GM21360 (cell line): ENCODE results near the gene CAPN13.

Experiments used
- ATAC-seq: cut with Tn5 transposase; IDR thresholded peaks from one replicate; pipeline ENCODE4 v1.9.1; 2021; ENCODE audit warnings: mild to moderate bottlenecking, moderate library complexity; ENCODE audit not compliant: unreplicated experiment

Gene CAPN13

DNA sequence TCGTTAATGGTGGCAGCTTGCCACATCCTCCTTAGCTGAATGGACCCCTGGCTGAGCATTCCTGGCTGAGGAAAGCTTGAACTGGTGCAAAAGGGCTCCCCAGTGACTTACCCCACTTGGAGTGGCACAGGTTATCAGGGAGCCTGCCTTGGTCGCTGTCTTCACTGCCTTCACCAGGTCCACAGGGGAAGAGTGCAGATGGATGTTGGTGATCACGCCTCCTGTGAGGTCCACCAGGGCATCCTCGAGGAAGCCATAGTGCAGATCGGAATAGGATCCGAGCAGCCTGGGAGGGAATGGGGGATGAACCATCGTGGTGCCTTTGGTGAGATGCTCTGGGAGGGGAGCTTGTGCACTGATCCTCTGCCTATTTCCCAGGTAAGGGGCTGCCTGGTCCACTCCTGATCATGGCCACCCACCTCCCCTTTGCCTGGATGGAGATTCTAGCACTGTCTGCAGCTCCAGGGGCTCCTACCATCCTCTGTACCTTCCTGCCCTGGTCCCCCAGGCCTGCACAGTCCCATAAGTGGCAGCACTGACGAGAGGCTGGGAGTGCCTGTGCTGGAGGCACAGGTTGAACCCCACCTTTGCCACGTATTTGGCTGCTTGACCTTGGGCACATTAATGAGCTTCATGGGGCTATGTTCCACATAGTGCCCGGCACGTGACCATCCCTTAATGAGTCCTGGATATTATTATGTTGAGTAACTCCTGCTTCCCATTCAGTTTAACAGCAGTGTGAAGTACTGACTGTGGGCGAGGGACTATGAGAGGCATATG, 43.0 kb downstream of the CAPN13 start:
- ATAC-seq: no peak

DNA sequence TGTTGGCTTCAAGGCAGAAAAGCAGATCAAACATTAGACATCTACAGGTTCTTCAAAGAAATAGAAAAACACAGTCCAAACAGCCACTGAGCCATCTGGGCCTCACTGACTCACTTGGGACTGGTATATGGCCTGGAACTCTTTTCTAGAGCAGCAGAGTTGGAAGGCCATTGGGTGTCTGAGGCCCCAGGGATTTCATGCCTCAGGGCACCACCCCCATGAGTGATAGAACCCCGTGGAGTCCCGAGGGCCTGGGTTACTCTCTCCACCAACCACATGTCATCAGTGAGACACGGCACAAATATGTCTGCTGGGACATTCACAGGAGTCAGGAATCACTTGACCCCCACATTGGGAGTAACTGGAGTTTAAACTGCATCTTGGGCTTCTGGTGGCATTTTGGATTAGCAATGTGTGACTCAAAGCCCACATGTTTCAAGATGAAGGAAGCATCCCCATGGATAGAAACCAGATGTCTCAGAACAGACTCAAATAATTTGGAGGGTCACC, 44.0 kb downstream of the CAPN13 start:
- no peak for ATAC-seq

DNA sequence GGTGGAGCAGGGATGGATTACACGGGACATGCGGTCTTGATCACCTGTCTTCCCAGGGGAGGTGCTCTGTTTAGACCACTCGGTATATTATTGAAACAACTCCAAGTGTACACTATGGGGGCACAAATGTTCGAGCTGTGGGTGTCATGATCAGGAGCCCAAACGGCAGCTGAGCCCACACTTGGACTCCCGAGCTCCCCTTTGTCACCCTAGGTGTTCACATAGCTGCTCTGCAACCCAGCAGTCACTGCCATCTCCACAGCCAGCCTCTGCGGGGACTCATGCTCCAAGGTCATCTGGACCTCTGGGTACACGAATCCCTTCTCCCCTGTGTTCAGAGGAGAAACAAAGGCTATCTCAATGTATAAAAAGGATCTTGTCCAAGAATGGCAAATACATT, 46.0 kb downstream of the CAPN13 start:
- ATAC-seq: no peak

DNA sequence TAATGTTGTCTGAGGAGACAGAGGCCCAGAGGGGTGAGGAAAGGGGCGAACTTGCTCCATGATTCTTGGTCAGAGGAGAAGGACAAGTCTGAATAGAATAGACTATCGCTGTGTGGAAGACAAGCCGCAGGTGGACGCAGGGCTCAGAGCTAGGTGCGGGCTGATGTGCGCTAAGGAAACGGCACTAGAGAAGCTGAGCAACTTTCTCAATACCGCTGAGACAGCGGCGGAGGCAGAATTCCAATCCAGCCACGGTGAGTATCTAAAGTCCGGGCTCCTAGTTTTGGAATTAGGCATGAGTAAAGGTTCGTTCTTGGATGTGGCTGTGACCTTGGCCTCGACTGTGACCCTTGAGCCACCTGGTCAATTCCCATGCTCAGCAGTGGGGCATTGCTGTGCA, 47.8 kb downstream of the CAPN13 start:
- no peak for ATAC-seq

DNA sequence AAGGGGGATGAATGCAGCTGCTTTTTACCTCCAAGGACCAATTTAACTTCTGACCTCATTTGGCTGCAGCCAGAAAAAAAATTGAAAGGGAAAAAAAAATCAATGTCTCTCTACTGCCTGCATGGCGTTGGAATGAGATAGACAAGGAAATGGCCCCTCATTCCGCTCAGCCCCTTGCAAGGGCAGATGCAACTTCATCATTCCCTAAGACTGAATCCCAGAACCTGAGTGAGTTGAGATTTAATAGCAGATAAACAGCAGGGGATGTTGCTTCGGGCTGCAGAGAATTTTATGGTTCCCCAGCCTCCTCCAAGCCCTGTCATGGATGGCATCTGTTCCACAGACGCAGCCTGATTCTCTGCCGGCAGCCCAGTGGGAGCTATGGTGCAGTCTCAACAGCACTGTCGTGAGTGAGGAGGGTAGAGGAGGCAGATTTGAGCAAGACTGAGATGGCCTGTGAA, 49.0 kb downstream of the CAPN13 start:
- no peak for ATAC-seq

DNA sequence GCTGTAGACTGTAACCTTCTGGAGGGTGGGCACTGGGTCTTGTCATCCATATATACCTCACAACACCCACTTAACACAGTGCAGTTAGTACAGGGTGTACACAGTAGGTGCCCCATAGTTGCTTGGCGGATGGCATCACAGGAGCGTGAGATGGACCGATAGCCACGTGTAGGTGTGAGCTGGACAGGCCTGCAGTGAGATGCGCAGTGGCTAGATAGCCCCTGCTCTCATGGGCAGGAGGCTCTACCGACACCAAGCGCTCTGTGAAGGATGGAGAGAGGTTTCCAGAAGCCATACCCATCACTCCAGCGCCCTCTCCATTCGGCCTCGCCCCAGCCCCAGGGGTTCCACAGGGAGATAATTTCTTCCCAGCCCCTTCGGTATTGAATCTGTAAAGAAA, 49.5 kb downstream of the CAPN13 start:
- ATAC-seq: no peak

DNA sequence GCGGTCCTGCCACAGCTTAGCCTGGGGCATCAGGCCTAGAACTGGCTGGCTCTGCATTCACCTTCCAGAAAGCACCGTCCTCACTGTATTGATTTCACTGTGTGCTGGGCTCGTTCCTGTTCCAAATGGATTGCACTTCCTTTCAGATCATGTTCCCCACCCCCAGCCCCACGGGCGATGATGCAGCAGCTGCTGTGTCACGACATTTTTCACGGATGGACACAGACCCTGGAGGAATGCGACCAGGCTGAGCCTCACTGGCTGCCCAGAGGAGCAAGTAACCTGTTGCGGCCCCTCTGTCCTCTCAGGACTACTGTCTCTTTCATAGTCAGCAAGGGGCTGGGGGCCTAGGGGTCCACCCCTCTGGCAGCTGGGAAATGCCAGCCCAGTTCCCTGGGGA, 50.3 kb downstream of the CAPN13 start:
- no peak for ATAC-seq

DNA sequence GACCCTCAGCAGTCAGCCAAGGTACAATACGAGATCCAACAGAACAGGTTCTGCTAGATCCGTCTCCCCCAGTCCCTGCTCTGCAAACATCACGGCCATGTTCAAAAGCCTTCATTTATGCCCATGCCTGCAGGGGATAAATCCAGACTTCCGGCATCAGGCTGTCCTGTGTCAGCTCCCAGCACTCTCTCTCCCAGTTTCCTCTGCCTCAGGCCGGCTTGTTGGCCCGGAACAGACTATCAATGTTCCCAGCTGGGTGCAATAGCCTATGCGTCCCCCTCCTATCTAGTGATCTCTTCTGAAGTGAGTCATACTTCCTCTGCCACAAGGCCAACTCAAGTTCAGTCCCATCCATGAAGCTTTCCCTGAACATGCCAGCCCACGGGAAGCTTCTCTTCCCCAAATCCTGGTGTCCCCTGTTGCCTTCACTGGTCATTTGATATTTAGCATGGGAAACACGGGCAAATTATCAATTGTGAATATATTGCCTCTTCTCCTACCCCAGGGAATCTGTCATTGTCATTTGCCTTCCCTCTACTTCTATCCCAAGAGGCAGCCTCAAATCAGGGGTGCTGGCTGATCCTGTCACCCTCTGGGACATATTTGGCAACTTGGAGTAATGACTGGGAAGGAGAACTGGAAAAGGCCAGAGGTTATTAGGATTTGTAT, 51.1 kb downstream of the CAPN13 start:
- no peak for ATAC-seq

DNA sequence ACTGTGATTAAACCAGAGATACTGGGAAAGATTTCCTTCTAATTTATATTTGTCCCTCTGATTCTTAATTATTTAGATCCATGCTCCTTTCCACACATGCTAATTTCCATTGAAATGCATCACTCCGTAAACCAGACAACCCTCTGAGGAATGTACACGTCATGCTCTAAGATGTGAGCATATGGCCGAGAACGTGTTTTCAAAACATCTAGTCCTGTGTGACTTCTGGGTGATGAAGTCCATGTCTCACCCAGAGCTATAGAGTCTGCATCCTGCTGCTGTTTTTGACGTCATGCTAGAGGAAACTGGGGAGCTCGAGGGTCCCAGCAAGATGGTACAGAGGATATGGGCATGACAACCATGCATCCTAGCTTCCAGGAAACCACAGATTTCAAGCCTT, 53.6 kb downstream of the CAPN13 start:
- no peak for ATAC-seq

DNA sequence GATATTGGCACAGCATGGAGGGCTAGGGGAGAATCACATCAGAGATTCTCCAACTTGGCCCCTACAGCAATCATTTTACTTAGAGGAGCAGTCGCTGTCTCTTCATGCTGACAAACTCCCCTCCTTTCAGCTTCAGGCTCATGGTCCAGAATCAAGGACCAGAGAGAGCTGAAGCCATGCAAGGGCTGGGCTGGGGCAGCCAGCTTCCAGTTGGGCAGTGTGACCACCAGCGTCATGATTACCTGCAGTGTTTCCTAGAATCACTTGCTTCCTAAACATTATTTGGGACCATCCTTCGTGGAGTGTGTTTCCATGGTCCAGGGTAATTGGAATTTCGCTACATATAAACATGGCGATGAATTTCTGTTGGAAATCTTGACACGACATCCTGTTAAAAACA, 54.4 kb downstream of the CAPN13 start:
- no peak for ATAC-seq

DNA sequence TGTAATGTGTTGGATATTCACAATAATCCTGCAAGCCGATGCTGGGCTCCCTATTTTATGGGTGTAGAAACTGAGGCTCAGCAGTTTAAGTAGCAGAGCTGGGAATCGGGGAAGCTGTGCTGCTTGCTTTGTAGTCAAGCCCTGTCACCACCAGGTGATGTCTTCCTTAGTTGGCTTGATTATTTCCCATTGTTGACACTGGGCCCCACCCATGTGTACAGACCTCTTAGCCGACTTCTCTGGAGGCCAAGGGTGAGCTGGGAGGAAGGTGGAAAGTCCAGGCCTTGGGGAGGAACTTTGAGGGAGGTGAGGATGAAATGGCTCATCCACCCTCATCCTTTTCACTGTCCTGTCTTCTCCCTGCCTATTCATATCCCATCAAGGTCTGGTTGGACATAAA, 60.0 kb downstream of the CAPN13 start:
- no peak for ATAC-seq

DNA sequence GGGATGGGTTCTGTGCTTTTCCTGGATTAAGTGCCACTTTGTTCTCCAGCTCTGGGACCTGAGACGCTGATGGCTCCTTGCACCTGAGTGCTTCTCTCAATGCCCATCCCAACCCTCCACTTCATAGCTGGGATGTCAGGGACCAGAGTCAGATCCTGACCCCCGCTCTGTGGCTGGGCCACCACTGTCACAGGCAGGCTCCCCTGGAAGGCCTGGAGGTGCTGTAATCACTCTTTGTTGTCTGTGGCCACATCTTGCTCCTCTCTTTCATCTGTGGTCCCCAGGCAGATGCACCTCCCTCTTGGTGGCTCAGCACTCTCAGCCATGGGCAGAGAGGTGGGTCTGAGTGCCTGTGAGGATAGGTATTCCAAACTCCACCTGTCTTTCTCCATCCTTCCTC, 62.4 kb downstream of the CAPN13 start:
- no peak for ATAC-seq

DNA sequence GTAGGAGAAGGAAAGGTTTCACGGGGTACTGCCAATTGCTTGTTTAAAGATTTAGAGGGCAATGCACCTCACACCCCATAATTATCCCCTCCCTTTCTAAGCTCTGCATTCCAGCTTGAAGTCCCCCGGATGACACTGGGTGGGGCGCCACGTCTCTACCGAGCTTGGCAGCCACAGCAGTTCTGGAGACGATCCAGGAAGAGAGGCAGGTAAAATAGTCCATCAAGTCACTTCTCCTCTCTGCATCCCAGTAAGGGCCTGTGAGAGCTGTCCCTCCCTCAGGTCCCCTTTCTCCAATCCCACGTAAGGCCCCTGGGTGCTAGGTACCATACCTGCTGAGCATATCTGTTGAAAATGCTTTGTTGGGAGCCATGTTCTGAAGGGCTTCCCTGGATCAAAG, 65.7 kb downstream of the CAPN13 start:
- ATAC-seq: no peak

DNA sequence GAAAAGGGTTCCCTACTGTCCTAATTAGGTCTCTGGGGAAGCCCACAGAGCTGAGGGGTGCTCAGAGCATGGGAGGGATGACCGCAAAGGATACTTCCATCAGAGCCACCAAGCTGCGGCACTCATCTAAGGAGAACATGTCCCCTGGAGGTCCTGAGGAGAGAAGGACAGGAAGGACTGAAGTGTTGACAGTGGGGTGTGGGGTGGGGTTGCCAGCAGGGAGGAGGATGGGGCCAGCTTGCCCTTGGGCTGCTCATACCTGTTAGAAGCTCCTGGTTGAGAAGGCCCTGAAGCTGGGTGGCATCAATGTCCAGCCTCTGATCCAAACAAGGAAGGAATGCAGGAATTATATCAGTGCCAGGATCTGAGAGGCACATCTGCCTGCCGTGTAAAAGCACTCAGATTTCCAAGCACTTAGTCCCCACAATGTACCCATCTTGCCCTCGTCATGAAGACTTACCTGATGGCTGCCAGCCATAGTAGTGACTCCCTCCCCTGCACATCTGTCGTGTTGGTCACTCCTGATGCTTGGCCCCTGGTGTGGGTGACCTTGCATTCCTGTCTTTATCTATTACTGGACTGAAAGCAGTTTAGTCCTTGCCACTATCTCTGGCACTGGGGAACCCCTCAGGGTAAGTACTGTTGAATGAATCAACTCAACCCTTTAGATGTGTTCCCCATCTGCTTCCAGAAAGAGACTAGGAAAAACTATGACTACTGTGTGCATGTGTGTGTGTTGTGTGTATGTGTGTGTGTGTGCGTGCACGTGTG, 68.9 kb downstream of the CAPN13 start:
- ATAC-seq: no peak

DNA sequence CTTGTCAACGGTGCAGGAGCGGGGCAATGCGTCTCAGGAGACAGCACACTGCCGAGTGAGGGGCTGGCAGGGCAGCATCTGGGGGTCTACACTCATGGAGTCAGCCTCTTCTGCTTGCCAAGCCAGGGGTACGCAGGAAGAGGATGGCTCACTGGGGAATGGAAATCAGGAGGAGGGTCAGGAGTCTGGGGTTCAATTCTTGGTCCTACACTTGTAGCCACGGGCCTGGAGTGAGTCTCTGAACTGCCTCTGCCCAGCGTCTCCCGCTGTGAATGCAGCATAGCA, 70.0 kb downstream of the CAPN13 start:
- no peak for ATAC-seq

DNA sequence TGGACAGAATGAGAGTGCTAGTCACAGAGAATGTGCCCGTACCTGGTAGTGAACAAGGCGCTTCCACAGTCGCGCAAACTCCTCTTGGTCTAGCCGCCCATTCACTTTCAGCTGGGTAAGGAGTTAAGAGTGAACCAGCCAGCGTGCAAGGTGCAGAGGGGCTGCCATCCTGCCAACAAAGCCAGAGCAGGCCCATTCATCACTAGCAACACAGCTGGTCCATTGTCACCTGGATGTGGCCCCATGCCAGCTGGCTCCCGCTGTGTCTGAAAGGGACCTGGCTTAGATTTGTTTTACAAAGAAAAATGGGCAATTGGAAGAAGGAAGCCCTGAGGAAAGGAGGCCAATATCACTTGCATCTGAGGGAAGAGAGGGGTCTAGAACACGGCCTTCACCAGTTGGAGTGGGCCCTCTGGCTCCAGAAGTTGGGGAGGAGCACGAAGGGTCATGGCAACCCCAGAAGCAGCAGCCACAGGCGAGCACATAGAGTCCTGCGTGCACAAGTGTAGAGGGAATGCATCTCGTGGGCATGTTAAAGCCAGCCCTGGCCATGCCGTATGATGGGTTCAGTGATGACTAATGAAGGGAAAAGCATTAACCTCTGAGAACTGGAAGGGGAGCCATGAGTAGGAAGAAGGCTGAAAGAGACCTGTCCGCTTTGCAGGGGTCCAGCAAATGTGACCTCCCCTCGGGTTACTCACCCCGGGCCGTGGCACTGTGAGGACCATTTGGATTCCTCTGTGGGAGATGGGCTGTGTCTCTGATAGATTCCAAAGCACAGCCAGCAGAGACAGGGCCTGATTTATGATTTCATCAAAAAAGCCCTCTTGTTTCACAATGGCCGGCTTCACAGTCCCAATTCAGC, 70.6 kb downstream of the CAPN13 start:
- no peak for ATAC-seq

DNA sequence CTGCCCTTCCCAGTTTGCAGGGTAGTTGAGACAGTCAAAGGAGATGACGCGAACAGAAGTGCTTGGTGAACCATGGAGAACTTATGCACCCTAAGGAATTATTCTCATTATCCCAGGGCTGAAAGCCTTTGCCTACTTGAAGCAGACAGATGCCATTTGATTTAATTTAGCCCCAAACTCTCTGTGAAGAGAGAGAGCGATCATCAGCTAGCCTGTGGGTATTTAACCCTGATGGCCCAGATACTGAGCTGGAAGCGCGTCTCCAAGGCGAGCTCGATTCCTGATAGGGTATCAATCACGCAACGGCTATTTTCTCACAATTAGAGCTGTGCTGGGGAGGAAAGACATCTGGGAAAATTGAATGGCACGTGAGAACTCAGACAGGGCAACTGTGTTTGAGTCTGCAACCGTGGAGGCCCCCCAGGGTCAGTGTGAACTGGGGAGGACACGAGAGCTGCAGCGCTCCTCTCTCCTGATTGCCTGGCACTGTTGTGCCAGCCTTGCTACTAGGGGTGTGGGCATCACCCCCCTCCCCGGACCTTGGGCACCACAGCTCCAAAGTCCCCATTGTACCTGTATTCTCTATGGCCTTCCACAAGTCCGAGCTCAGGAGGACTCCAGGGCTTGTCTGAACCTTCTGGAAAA, 73.2 kb downstream of the CAPN13 start:
- ATAC-seq: no peak

DNA sequence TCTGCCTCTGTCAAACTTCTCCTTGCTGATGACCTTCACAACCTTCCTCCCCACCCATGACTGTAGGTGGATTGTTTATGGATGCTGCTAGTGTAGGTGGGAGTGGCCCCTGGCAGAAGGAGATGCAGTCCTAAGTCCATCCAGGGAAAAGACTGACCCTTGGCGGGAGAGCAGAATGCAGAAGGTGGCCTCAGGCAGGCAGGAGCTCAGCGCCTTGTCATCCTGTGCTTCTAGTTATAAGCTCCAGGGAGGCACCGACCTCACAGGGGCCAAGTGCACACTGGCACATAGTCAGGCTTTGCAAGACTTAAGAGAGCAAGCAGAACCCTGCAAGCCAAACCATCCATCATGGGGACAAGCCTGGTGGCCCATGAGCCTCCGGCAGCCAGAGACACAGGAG, 74.4 kb downstream of the CAPN13 start:
- no peak for ATAC-seq

DNA sequence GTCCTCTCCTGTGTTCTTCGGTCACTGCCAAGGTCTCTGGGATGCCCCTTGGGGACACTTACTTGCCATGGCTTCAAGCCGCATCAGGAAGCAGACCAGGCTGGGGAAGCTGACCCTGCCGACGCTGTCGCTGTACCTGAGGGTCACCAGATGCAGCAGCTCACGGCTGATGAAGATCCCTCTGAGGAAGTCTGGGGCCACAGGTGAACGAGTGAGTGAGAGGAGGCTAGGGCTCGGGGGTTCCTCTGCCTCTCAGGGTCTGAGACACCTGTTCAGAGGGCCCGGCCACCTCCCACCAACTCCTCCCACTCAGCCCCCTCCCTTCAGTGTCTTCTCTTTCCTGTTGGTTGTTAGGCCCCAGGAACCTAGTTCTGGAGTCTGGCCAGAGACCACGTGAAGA, 74.9 kb downstream of the CAPN13 start:
- ATAC-seq: no peak

DNA sequence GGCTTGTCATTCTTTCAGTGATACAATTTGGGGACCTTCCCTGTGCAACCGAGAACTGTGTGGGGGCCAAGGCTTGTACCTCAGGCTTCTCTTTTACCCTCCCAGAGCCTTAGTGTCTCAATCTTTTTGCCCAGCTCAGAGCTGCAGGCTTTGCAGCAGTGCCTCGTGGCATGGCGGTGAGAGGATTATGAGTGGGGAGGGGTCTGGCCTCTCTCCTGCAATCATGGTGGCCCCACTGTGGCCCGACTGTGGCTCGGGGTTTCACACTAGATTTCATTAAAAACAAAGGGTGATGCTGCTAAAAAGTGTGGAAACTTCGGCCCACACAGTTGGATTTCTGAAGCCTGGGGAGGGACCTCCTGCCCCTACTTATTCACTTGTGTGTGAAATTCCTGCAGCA, 75.5 kb downstream of the CAPN13 start:
- ATAC-seq: no peak
